Iris pigment epithelial cell (primary cell): ENCODE data around the gene NHP2.
"Not testable (repeated sequence)": the region's sequence is repeated elsewhere in the genome, so short reads cannot be mapped to it uniquely, and the experiment has no call there.

ENCODE experiments used
- DNase-seq: peaks from one replicate; pipeline ENCODE4 v3.0.0-alpha.2; 2011; ENCODE audit warnings: low read depth

Gene NHP2

GRCh38 chr5:178130576-178131445 lies 22.9 kb downstream of the NHP2 start, which contains the start of gene RMND5B:
TSS of gene RMND5B (plus strand) at chr5:178131014. CDS start at chr5:178138120, 7,106 bp downstream.
- peak; percentile 77 for DNase-seq

- DNase-seq: peak; percentile 17
Measured at GRCh38 chr5:178130234-178130575, 23.5 kb downstream of the NHP2 start.

GRCh38 chr5:178129296-178129695 lies 24.4 kb downstream of the NHP2 start:
- no peak for DNase-seq

- DNase-seq: not testable (repeated sequence)
Measured at GRCh38 chr5:178127300-178128009, 26.2 kb downstream of the NHP2 start.

GRCh38 chr5:178126556-178126955 lies 27.1 kb downstream of the NHP2 start:
- no peak for DNase-seq

- no peak for DNase-seq
Measured at GRCh38 chr5:178125253-178125906, 28.3 kb downstream of the NHP2 start.

GRCh38 chr5:178123966-178124925 lies 29.4 kb downstream of the NHP2 start:
- DNase-seq: no peak

GRCh38 chr5:178123094-178123965 lies 30.4 kb downstream of the NHP2 start:
- no peak for DNase-seq

- DNase-seq: no peak
Measured at GRCh38 chr5:178122346-178122745, 31.3 kb downstream of the NHP2 start.

GRCh38 chr5:178121391-178122276 lies 32.1 kb downstream of the NHP2 start:
- DNase-seq: no peak

- peak; percentile 49 for DNase-seq
Measured at GRCh38 chr5:178120607-178121357, 32.9 kb downstream of the NHP2 start.

GRCh38 chr5:178119915-178120606 lies 33.6 kb downstream of the NHP2 start:
- no peak for DNase-seq

- no peak for DNase-seq
Measured at GRCh38 chr5:178117923-178118701, 35.6 kb downstream of the NHP2 start.

- DNase-seq: no peak
Measured at GRCh38 chr5:178116143-178116885, 37.4 kb downstream of the NHP2 start.

GRCh38 chr5:178115814-178116142 lies 37.9 kb downstream of the NHP2 start:
- DNase-seq: no peak

GRCh38 chr5:178115136-178115813 lies 38.4 kb downstream of the NHP2 start:
- DNase-seq: no peak
